CD1c-positive myeloid dendritic cell (primary cell): ENCODE data around the gene CYP17A1.
"Not testable (repeated sequence)": the region's sequence is repeated elsewhere in the genome, so short reads cannot be mapped to it uniquely, and the experiment has no call there.

Experiments used
- DNase-seq: peaks from one replicate; pipeline ENCODE4 v3.0.0-alpha.2; 2016; ENCODE audit errors: extremely low spot score

CYP17A1 gene

GRCh38 chr10:102835007-102835482 lies 2.2 kb downstream of the CYP17A1 start:
- DNase-seq: peak; percentile 82

- DNase-seq: no peak
Measured at GRCh38 chr10:102834143-102834542, 3.1 kb downstream of the CYP17A1 start.

DNA sequence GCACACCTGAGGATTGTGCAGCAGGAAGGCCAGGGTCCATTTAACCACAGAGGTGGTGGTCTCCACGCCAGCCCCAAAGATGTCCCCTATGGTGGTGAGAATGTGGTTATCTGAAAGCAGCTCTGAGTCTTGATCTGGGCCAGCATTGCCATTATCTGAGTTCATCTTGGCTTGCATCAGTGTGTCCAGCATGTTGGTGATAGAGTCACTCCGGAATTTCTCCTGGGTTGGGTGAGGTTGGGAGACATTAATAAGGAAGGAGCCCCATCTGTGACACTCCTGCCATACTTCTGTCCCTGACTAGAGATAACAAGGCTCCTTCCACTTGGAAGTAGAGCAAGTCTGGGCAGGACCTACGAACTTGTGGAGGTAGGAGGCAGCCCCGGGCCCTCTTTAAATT lies 4.2 kb downstream of the CYP17A1 start:
- DNase-seq: no peak

- DNase-seq: no peak
Measured at GRCh38 chr10:102832248-102832647, 5.0 kb downstream of the CYP17A1 start.

GRCh38 chr10:102831322-102832071 lies 5.7 kb downstream of the CYP17A1 start:
- no peak for DNase-seq

- DNase-seq: no peak
Measured at GRCh38 chr10:102827597-102827975, 9.6 kb downstream of the CYP17A1 start.

DNA sequence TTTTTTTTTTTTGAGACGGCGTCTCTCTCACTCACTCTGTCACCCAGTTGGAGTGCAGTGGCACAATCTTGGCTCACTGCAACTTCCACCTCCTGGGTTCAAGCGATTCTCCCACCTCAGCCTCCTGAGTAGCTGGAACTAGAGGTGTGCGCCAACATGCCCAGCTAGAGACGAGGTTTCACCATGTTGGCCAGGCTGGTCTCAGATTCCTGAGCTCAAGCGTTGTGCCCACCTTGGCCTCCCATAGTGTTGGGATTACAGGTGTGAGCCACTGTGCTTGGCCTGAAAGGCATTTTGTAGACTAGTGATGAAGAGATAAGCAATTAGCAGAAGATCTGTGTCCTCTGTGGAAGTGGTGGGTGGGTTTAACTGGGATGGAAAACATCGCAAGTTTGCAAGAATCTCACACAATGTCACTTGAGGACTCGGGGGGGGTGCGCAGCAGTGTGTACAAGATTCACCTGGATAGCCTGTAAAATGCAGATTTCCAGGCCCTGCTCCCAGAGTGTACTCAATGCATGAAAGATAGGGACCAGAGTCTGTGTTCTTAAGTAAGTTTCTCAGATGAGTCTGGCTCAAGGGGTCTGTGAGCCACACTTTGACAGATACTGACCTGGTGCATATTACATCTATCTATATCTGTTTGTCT lies 10.9 kb downstream of the CYP17A1 start:
- DNase-seq: no peak

DNA sequence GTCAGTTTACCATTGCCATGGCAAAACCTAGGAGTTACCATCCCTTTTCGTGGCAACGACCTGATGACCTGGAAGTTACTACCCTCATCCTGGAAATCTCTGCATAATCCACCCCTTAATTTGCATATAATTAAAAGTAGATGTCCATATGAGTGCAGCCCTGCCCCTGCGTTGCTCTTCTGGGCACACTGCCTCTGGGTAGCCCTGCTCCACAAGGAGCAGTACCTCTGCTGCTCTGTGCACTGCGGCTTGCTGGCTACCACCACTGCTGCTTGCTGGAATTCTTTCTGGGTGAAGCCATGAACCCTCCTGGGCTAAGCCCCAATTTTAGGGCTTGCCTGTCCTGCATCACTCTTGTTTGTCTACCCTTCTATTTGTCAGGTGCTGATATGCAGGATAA lies 12.5 kb downstream of the CYP17A1 start:
- no peak for DNase-seq

DNA sequence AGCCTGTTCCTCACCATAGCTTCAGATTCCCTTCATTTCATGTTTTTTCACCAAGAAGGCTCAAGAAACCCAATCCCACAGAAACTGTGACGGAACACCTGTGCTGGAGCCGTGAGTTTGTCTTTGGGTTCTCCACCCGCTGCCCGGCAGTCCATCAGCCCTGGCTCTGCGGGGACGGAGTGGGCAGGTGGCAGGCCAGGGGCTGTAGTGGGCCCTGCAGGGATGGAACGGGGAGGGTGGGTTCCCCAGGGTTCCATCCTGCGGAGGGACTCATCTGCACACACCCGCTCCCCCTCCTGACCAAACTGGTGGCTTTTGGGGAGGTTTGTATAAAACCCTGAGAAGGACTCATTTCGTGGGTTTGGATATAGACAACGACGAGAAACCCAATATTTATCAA lies 15.0 kb downstream of the CYP17A1 start:
- no peak for DNase-seq

GRCh38 chr10:102820008-102820407 lies 17.2 kb downstream of the CYP17A1 start:
- DNase-seq: not testable (repeated sequence)

- peak; percentile 67 for DNase-seq
Measured at GRCh38 chr10:102819054-102819453, 18.2 kb downstream of the CYP17A1 start.

GRCh38 chr10:102817175-102817574 lies 20.0 kb downstream of the CYP17A1 start:
- DNase-seq: no peak

DNA sequence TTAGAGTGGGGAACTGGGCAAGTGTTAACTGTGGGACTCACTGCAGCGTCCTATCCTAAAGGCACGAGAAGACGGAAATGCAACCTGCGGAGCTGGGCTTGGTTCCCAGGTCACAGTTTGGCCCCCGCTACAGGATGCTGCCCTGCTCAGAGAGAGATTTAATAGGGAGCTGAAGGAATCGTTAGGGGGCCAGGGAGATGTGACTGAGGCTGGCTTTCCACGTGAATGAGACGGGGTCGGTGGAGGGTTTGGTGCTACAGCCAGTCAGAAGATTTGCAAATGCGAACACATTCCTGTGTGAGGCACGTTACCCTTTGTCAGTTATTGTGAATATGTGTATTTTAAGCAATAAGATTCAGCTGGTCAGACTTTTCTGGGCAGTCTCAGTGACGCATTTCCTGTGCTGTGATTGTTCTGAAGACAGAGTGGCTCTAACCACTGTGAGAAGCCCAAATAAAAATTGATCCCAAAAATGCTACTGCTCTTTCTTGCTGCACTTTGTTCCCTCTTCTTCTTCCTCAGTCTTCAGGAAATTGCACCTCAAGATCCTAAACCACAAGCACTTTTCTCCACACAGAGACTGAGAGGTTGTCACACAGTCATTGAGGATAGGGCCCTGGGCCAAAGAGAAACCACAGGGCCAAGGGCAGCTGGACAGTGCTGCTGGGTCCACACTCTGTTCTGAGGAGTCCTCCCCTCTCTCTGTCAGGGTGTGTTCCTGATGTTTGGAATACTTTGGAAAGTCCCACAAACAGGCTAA lies 21.2 kb downstream of the CYP17A1 start:
- peak; percentile 59 for DNase-seq

DNA sequence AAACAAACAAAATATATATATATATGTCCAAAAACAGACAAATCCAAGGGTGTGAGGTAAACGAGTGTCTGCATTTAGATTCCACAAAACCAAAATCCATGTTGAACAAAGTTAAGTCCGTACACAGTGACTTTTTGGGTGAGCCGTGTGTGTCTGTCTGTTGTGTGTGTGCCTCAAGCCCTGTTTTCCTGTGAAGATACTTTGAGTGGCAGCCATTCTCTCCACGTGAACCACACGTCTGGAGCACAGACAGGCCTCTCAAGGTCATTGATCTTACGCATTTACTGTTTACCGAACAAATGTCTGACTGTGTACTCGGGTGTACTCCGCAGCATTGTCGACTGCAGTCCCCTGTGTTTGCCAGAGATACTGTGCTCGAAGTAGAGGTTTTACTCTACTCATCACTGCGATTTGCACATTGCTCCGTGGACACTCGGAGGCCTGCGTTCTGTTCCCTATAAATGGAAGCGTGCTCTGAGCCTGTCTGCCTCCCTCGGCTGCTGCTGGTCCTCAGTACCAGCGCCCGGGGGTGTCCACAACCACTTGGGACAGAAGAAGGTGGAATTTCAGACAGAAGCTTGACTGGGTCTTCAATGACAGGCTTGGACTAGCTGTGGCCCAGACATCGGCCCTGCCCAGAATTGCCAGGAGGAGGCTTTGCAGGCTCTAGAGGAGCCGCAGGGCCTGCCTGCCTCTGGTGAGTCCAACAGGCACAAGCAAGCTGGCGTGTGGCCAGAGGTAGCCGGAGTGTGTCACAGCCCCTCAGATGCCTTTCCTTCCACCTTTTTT lies 22.1 kb downstream of the CYP17A1 start:
- DNase-seq: peak; percentile 13

- DNase-seq: no peak
Measured at GRCh38 chr10:102814453-102814871, 22.8 kb downstream of the CYP17A1 start.

DNA sequence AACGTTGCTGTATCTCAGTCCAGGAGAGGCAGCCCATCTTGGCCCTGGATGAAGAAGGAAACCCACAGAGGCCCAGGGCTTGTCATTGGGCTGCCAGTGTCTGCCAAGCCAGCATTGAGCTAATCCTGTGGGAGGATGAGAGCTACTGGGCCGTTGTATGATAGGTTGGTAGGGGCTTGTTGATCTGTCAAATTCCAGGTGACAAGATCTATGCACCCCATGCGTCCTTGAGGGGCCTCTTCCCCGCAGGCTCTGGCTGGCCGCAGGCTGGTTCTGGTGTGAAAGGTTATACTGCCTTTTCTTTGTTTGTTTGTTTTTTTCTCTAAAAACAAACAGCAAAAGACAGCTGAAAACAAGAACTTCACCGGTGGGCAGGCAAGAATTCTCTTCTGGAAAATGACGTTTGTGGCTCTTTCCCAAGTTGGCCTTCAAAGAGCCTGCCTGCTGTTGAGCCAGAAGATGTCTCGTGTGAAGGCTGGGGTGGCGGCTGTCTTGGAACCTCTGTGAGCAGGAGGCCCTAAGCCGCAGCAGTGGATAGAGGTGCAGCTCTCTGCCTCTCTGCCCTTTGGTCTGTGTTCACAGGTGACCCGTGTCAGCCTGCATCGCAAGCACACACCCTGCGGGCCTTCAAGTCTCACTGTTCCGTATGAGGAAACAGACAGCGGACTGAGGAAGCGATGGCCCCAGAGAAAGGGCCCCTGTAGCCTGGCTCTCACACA lies 23.3 kb downstream of the CYP17A1 start:
- peak; percentile 9 for DNase-seq

GRCh38 chr10:102813017-102813541 lies 24.1 kb downstream of the CYP17A1 start:
- DNase-seq: no peak

DNA sequence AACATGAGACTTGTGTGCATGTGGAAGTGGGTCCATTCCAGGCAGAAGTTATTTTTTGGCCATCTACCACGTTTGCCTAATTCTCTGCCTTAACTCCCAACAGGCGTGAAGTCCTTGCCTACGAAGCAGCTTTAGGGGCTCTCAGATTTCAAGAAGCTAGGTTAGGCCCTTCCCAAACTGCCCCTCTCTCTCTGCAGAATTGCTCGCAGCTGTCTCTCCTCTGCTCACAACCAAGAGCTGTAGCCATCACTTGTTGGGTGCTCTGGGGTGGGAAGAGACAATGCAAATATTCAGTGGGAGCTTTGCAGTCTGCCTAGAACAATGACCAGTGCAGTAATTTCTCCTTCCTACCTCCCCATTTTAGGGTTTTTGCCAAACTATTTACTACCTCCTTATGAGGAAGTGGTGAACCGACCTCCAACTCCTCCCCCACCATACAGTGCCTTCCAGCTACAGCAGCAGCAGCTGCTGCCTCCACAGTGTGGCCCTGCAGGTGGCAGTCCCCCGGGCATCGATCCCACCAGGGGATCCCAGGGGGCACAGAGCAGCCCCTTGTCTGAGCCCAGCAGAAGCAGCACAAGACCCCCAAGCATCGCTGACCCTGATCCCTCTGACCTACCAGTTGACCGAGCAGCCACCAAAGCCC lies 24.9 kb downstream of the CYP17A1 start:
- DNase-seq: peak; percentile 55

- no peak for DNase-seq
Measured at GRCh38 chr10:102811346-102811745, 25.9 kb downstream of the CYP17A1 start.

- no peak for DNase-seq
Measured at GRCh38 chr10:102808380-102808779, 28.8 kb downstream of the CYP17A1 start.
